Inflammatory macrophage treated with lipopolysaccharide for 1 hour (primary cell): ENCODE results near the gene TRIM28.
"Not testable (repeated sequence)": the region's sequence is repeated elsewhere in the genome, so short reads cannot be mapped to it uniquely, and the experiment has no call there.

Experiments used
- DNase-seq, 2 donors: peaks; one replicate each; pipeline ENCODE4 v3.0.0-alpha.2; 2020 to 2022

Gene TRIM28

GRCh38 chr19:58543826-58544590 lies at the start of gene TRIM28:
Gene TRIM28, plus strand, starts transcription at chr19:58544064. Its CDS starts 694 bp downstream, at chr19:58544758.
- peak; percentile 98 to 99 for DNase-seq

- no peak for DNase-seq
These were observed 46.2 kb upstream of the TRIM28 start for GRCh38 chr19:58497634-58498170.

GRCh38 chr19:58498316-58499020 lies 45.4 kb upstream of the TRIM28 start:
- no peak for DNase-seq

GRCh38 chr19:58499021-58499927 lies 44.6 kb upstream of the TRIM28 start:
- DNase-seq: peak; percentile 100

- no peak for DNase-seq
These were observed 43.6 kb upstream of the TRIM28 start for GRCh38 chr19:58500242-58500641.

- DNase-seq: not testable (repeated sequence)
These were observed 36.2 kb upstream of the TRIM28 start for GRCh38 chr19:58507602-58508223.

- no peak for DNase-seq
These were observed 34.2 kb upstream of the TRIM28 start for GRCh38 chr19:58509731-58510083.

- DNase-seq: no peak
These were observed 33.6 kb upstream of the TRIM28 start for GRCh38 chr19:58510084-58510862.

- DNase-seq: no peak
These were observed 32.3 kb upstream of the TRIM28 start, which contains the start of gene SLC27A5 for GRCh38 chr19:58511353-58512208. Gene SLC27A5, minus strand, starts transcription at chr19:58511992. Its CDS starts 37 bp downstream, at chr19:58511955.

GRCh38 chr19:58513213-58513693 lies 30.6 kb upstream of the TRIM28 start:
- no peak for DNase-seq

GRCh38 chr19:58513694-58514563 lies 29.9 kb upstream of the TRIM28 start:
- peak; percentile 86 to 96 for DNase-seq

GRCh38 chr19:58514564-58515022 lies 29.3 kb upstream of the TRIM28 start:
- no peak for DNase-seq

GRCh38 chr19:58515259-58515658 lies 28.6 kb upstream of the TRIM28 start:
- DNase-seq: no peak

GRCh38 chr19:58516246-58516836 lies 27.5 kb upstream of the TRIM28 start:
- no peak for DNase-seq

GRCh38 chr19:58516964-58517833 lies 26.7 kb upstream of the TRIM28 start:
- DNase-seq: no peak

GRCh38 chr19:58518256-58519086 lies 25.4 kb upstream of the TRIM28 start:
- peak; percentile 46 to 52 for DNase-seq

- DNase-seq: peak; percentile 38 to 56
These were observed 24.8 kb upstream of the TRIM28 start for GRCh38 chr19:58519087-58519354.
